Femur (tissue), 1 donor: ENCODE data around the gene FBXW7.

Source experiments
- DNase-seq: peaks from one replicate; pipeline ENCODE4 v3.0.0-alpha.2; 2017

Gene FBXW7

GRCh38 chr4:152421576-152421975 is 114.3 kb downstream of the FBXW7 start:
- DNase-seq = no peak

- no peak for DNase-seq
These were observed 116.1 kb downstream of the FBXW7 start for GRCh38 chr4:152419809-152420208.

GRCh38 chr4:152417673-152418072 is 118.2 kb downstream of the FBXW7 start:
- DNase-seq = no peak

- DNase-seq = no peak
These were observed 119.9 kb downstream of the FBXW7 start for GRCh38 chr4:152415980-152416379.

- DNase-seq = no peak
These were observed 127.2 kb downstream of the FBXW7 start for GRCh38 chr4:152408514-152409327.

DNA sequence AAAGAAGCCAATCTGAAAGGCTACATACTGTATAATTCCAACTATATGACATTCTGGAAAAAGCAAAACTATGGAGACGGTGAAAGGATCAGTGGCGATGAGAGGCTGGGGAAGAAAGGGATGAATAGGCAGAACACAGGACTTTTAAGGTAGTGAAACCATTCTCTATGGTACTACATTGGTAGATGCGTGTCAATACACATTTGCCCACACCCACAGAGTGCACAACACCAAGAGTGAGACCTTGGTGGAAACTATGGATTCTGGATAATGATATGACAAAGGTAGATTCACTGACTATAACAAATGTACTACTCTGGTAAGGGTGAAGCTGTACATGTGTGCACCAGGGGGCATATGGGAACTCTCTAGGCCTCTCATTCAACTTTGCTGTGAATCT is 134.5 kb downstream of the FBXW7 start:
- DNase-seq = no peak

- DNase-seq = no peak
These were observed 136.6 kb downstream of the FBXW7 start for GRCh38 chr4:152399246-152399645.

DNA sequence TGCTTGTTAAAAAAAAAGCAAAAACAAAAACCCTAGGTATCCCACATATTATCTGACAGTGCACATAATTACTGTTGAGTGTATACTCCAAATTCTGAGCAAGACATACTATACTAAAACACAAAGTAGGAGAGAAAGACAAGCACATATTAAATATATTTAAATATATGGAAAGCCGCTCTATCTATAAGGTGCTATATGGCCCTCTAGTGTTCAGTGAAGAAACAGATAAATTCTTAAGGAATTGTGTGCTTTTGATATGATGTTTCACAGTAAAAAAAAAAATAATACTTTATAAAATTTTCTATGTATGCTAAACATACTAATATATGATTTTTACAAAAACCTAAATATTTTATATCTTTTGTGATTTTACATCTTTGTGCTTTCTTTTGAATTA is 137.8 kb downstream of the FBXW7 start:
- DNase-seq = no peak

GRCh38 chr4:152394791-152395190 is 141.1 kb downstream of the FBXW7 start:
- DNase-seq = no peak

GRCh38 chr4:152392079-152392478 is 143.8 kb downstream of the FBXW7 start:
- DNase-seq = no peak

DNA sequence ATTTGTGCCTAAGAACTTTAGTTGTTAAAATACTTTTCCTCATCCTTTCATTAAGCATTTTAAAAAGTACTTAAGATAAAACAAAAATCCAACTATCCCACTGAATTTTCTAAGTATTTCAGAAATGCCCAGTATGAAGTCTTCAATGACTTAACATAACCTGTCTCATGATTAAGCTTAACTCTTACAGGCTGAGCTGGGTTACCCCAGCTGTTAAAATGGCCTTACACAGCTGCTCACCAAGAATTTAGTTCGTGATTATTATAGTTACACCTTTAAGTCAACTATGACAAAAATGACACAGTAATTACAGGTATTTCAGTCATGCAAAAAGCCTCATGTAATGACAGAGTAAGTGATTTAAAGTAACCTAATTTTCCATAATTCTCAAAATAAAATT is 145.7 kb downstream of the FBXW7 start:
- no peak for DNase-seq

DNA sequence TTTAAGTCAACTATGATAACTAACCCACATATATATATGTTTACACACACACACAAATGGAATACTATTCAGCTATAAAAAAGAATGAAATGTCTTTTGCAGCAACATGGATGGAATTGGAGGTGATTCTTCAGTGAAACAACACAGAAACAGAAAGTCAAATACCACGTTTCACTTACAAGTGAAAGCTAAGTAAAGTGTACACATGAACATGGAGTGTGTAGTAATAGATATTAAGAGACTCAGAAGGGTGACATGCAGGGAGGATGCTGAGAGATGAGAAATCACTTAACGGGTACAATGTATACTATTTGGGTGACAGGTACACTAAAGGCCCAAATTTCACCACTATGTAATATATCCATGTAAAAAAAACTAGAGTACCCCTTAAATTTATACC is 146.5 kb downstream of the FBXW7 start:
- DNase-seq = no peak

DNA sequence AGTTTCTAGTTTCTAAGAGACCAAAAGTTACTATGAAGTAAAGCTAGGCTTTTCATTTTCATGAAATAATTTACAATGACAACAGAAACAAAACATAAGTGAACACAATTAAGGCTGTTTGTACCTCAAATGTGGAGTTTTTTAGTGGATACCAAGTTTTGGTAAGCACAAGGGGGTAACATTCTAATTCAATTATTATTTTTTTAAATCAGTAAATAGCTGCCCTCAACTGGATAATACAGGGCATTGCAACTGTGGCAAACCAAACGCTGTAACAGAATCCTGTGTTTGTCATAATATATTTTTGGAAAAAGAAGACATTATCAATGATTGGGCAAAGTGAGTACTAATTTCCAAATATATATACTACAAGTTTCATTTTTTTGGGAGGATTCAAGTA is 150.3 kb downstream of the FBXW7 start:
- DNase-seq = no peak

- no peak for DNase-seq
These were observed 153.7 kb downstream of the FBXW7 start for GRCh38 chr4:152382057-152382785.

DNA sequence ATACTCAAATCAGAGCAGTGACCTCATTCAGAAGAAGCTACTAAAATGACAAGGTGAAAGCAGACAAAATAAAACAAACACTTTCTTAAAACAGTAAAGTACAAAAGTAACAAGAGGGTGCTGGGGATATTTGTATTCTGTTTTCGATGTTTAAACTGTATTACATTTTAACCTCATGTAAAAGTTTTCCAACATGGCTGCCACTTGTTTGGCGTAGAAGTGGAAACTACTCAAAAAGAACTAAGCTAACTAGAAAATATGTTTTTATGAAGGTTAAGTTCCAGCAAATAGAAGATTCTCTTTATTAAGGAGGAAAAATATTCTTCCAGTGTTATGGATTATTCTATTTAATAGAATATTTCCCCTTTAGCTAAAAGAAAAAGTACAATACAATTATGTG is 155.0 kb downstream of the FBXW7 start:
- no peak for DNase-seq

- DNase-seq = no peak
These were observed 155.7 kb downstream of the FBXW7 start for GRCh38 chr4:152380185-152380584.

GRCh38 chr4:152374606-152375285 is 161.1 kb downstream of the FBXW7 start:
- DNase-seq = no peak

DNA sequence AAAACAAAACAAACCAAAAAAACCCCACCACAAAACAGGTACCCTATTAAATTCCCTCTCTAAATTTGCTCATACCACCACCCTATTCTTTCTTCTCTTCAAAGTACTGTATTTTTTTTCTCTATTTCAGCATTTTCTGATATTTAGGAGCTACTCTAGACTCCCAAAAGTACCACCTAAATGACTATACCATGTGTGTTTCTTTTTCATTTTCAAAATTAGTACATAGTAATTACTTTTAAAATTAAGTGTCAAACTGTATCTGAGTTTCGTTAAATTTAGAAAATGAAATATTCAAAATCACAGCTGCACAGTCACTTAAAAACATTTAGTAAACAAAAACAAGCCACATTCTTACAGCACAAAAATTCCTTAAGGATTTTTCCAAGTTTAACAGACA is 161.7 kb downstream of the FBXW7 start:
- DNase-seq = no peak

DNA sequence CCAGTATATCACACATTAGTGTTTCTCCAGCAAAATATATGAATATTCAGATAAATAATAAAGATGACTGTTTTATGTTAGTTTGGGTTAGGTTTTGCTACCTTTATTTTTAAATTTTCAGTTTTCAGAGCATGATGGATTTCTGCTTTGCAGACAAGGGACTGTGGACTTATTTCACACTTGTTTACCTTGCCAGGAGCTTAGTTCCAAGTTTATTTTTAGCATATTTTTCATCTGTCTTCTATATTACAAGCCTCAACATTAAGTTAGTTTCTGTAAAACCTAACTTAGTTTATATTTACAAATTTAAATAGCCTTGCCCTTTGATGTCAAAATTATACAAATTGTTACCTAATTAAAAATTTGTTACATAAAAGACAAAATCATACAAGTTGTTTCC is 163.4 kb downstream of the FBXW7 start:
- DNase-seq = no peak

- DNase-seq = no peak
These were observed 166.0 kb downstream of the FBXW7 start for GRCh38 chr4:152369902-152370295.

GRCh38 chr4:152369203-152369901 is 166.5 kb downstream of the FBXW7 start:
- no peak for DNase-seq

GRCh38 chr4:152368001-152368400 is 167.9 kb downstream of the FBXW7 start:
- no peak for DNase-seq

DNA sequence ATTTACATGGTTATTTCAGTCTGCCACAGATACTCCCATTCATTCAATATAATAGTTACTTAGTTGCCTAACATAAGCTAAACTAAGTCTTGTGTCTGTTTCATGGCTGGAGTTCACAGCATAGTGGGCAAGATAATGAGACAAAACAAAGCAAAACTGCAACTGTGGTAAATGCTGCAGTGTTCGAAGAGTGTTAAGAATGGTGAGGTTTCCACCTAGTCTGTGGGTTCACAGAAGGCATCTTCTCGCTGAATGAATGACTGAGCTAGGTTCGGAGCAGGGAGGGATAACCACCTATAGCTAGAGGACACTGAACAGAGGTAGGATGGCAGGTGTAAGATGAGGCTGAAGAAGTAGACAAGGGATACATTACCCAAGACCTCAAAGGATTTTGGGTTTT is 171.0 kb downstream of the FBXW7 start:
- no peak for DNase-seq
